HepG2 (cell line): Measurements from ENCODE around the gene MXI1. TPM values are rescaled to one million over a fixed set of nuclear protein-coding genes. Genes with fewer than 3 reads are reported as not detected.
A peak's percentile ranks its signal among the peaks of the same experiment; 100 is the strongest.

Experiments
- ATAC-seq: fragments of 200-7000 bp; cut with Tn5 transposase; 3 replicates; pipeline ENCODE4 v1.9.1; 2020; ENCODE audit warnings: mild to moderate bottlenecking, moderate library complexity
- BruUV-seq: library from RNA; stranded (reverse); fragments of 400-500 nt; replicated peaks from 2 replicates; lab custom pipeline; 2021; lab: Mats Ljungman, UMichigan
- CTCF ChIA-PET: fragments of 300-600 bp; formaldehyde crosslinking; extraction: SDS; loops from one replicate; lab custom pipeline; 2021; ENCODE audit warnings: low total read pairs, inconsistent platforms, low intra/inter-chr PET ratio; lab: Yijun Ruan, JAX
- POLR2A ChIA-PET: fragments of 350-600 bp; sonication (Branson Sonifier 250); formaldehyde crosslinking; loops from one replicate; lab custom pipeline; 2020; ENCODE audit warnings: antibody characterized with exemption, inconsistent platforms; lab: Yijun Ruan, JAX
- DNase-seq: peaks from one replicate; pipeline ENCODE4 v3.0.0-alpha.2; 2015; ENCODE audit warnings: low spot score
- FAIRE-seq: peaks from 3 replicates; lab custom pipeline; 2011; peaks lifted over from hg19 to GRCh38; lab: Jason Lieb, UNC
- H2AFZ ChIP-seq: one replicate; pipeline ENCODE4 v1.6.1; 2011; ENCODE audit warnings: low read length, inconsistent platforms
- H3K27ac ChIP-seq: fragments of 300-600 bp; 3 replicates; pipeline ENCODE4 v1.8.0; 2011; ENCODE audit warnings: mixed run types, mild to moderate bottlenecking, mixed read lengths, low read length, inconsistent platforms; ENCODE audit not compliant: insufficient read depth; ENCODE audit errors: extremely low read length
- H3K27me3 ChIP-seq, 2 experiments: fragments of 200-600 bp in 1 of 2; 2 replicates in 1 of 2; 3 replicates in 1 of 2; pipeline versions ENCODE4 v1.6.0 to v1.8.0; 2011; ENCODE audit warnings: low read length in 2 of 2, mild to moderate bottlenecking in 2 of 2, moderate library complexity in 2 of 2, inconsistent platforms in 1 of 2; ENCODE audit not compliant: insufficient read depth in 2 of 2, control insufficient read depth in 1 of 2
- H3K36me3 ChIP-seq, 2 experiments: fragments of 200-600 bp in 1 of 2; replicated peaks in 1 of 2; 2 replicates in 1 of 2; 3 replicates in 1 of 2; pipeline versions ENCODE4 v1.5.1 to v1.8.0; 2011; ENCODE audit warnings: low read length in 2 of 2, inconsistent platforms in 1 of 2; ENCODE audit not compliant: insufficient read depth in 2 of 2, control insufficient read depth in 1 of 2
- H3K4me1 ChIP-seq: 2 replicates; pipeline ENCODE4 v1.5.1; 2012; ENCODE audit warnings: low read length, inconsistent platforms; ENCODE audit not compliant: insufficient read depth
- H3K4me2 ChIP-seq: 2 replicates; pipeline ENCODE4 v1.6.0; 2011; ENCODE audit warnings: low read depth, low read length, inconsistent platforms
- H3K4me3 ChIP-seq, 3 experiments: fragments of 200-600 bp in 1 of 3; sonication (generic), shearing (Covaris generic) in 1 of 3; replicated peaks in 1 of 3; 2 replicates each; pipeline ENCODE4 v1.5.1; 2011 to 2016; ENCODE audit warnings: low read length in 3 of 3, inconsistent platforms in 2 of 3, low read depth in 2 of 3, mild to moderate bottlenecking in 2 of 3, control low read depth in 1 of 3, mixed read lengths in 1 of 3; ENCODE audit not compliant: insufficient read depth in 1 of 3
- H3K79me2 ChIP-seq: one replicate; pipeline ENCODE4 v1.6.1; 2011; ENCODE audit warnings: low read length, inconsistent platforms; ENCODE audit not compliant: insufficient read depth
- H3K9ac ChIP-seq: 2 replicates; pipeline ENCODE4 v1.6.0; 2011; ENCODE audit warnings: mild to moderate bottlenecking, low read depth, low read length, inconsistent platforms; ENCODE audit not compliant: insufficient read depth
- H3K9me3 ChIP-seq: 2 replicates; pipeline ENCODE4 v1.5.1; 2012; ENCODE audit warnings: mild to moderate bottlenecking, low read length
- H4K20me1 ChIP-seq: 2 replicates; pipeline ENCODE4 v1.6.0; 2011; ENCODE audit warnings: inconsistent platforms, mild to moderate bottlenecking, low read length, moderate library complexity; ENCODE audit not compliant: insufficient read depth
- DPF2 ChIP-seq: sonication (generic); formaldehyde crosslinking; IDR thresholded peaks from 2 replicates; pipeline ENCODE4 v1.4.0; 2020; ENCODE audit warnings: mild to moderate bottlenecking, low read depth, missing genetic modification reagents, borderline replicate concordance
- FOSL1 ChIP-seq: sonication (generic); formaldehyde crosslinking; IDR thresholded peaks from 2 replicates; pipeline ENCODE4 v1.9.0; 2021; ENCODE audit warnings: missing genetic modification reagents, borderline replicate concordance
- HDAC1 ChIP-seq: sonication (generic); formaldehyde crosslinking; IDR thresholded peaks from 2 replicates; pipeline ENCODE4 v1.5.1; 2020; ENCODE audit warnings: mild to moderate bottlenecking, missing genetic modification reagents
- HMGXB4 ChIP-seq, 2 experiments: sonication (generic) in 1 of 2; formaldehyde crosslinking in 1 of 2; IDR thresholded peaks; 2 replicates each; pipeline versions ENCODE4 v1.4.0 to v1.6.1; 2018 to 2020; ENCODE audit warnings: missing genetic modification reagents in 2 of 2, borderline replicate concordance in 1 of 2, low read depth in 1 of 2, mild to moderate bottlenecking in 1 of 2, missing biosample characterization in 1 of 2
- IRF2 ChIP-seq: IDR thresholded peaks from 2 replicates; pipeline ENCODE4 v1.6.1; 2018; ENCODE audit warnings: missing genetic modification reagents, missing compliant biosample characterization
- KDM1A ChIP-seq: IDR thresholded peaks from 2 replicates; pipeline ENCODE4 v1.6.1; 2016; ENCODE audit warnings: missing compliant biosample characterization
- NFIC ChIP-seq: IDR thresholded peaks from 2 replicates; pipeline ENCODE4 v1.6.1; 2012; ENCODE audit warnings: mild to moderate bottlenecking, low read length, inconsistent platforms
- PHB2 ChIP-seq: fragments of 450-650 bp; IDR thresholded peaks from 2 replicates; pipeline ENCODE4 v1.6.1; 2018; ENCODE audit not compliant: partially characterized antibody
- PRMT3 ChIP-seq: sonication (generic); formaldehyde crosslinking; IDR thresholded peaks from 2 replicates; pipeline ENCODE4 v1.8.1; 2022; ENCODE audit warnings: low read depth, mild to moderate bottlenecking, moderate library complexity, missing genetic modification reagents, borderline replicate concordance
- SETDB1 ChIP-seq: sonication (generic); formaldehyde crosslinking; IDR thresholded peaks from 2 replicates; pipeline ENCODE4 v1.5.1; 2020; ENCODE audit warnings: missing genetic modification reagents, mild to moderate bottlenecking, borderline replicate concordance
- SYNCRIP ChIP-seq: fragments of 200-400 bp; formaldehyde crosslinking; IDR thresholded peaks from 2 replicates; pipeline ENCODE4 v1.6.1; 2018; ENCODE audit warnings: mild to moderate bottlenecking, low read depth, low read length; ENCODE audit not compliant: insufficient read depth
- ZMYM4 ChIP-seq: sonication (generic); formaldehyde crosslinking; IDR thresholded peaks from 2 replicates; pipeline ENCODE4 v1.8.1; 2023; ENCODE audit warnings: mild to moderate bottlenecking, missing genetic modification reagents
- ZNF253 ChIP-seq: sonication (generic); formaldehyde crosslinking; IDR thresholded peaks from 2 replicates; pipeline ENCODE4 v1.8.0; 2022; ENCODE audit warnings: mild to moderate bottlenecking, missing genetic modification reagents, borderline replicate concordance
- ZNF33A ChIP-seq: sonication (generic); formaldehyde crosslinking; IDR thresholded peaks from 2 replicates; pipeline ENCODE4 v1.5.1; 2020; ENCODE audit warnings: missing genetic modification reagents, mild to moderate bottlenecking, moderate library complexity, borderline replicate concordance
- ZNF44 ChIP-seq: sonication (generic); formaldehyde crosslinking; IDR thresholded peaks from 2 replicates; pipeline ENCODE4 v1.5.1; 2020; ENCODE audit warnings: mild to moderate bottlenecking, missing genetic modification reagents
- ZSCAN29 ChIP-seq: sonication (generic); formaldehyde crosslinking; conservative IDR thresholded peaks from 2 replicates; pipeline ENCODE4 v1.4.0; 2020; ENCODE audit warnings: mild to moderate bottlenecking, missing genetic modification reagents
- WGBS: methylation state at CpG from one replicate; pipeline ENCODE4 v1.1.6; 2017; ENCODE audit warnings: low lambda C conversion rate; 5-methylcytosine and 5-hydroxymethylcytosine counted together
- in situ Hi-C: cut with HindIII; loops from 2 replicates; pipeline ENCODE4 v1.10.0; 2017; ENCODE audit warnings: low pct_unique_long_range_greater_than_20kb; ENCODE audit not compliant: extremely low pct_ligation_motif_present
- intact Hi-C: fragments of 100-400 bp; cut with micrococcal nuclease; formaldehyde crosslinking; loops from one replicate; pipeline ENCODE4 v1.10.0; 2022; ENCODE audit not compliant: unreplicated experiment
- polyA plus RNA-seq, 8 experiments: library from polyadenylated mRNA; depleted of rRNA in 3 of 8; stranded (reverse) in 7 of 8; unstranded in 1 of 8; fragments of >200 nt; fragmentation: Illumina TruSeq in 4 of 8; extraction: Trizol in 4 of 8; gene quantifications; 2 replicates each; pipeline versions ENCODE4 v1.2.1 to v1.2.3, GENCODE V29; 2011 to 2016; ENCODE audit warnings: low read depth in 4 of 8, missing spikeins in 1 of 8, mixed read lengths in 1 of 8; ENCODE audit not compliant: insufficient read depth in 1 of 8
- total RNA-seq, 5 experiments: library from RNA; depleted of rRNA; stranded (reverse); fragments of >200 nt; fragmentation: Illumina TruSeq; extraction: Trizol; gene quantifications; 2 replicates each; pipeline ENCODE4 v1.2.3, GENCODE V29; 2016; ENCODE audit warnings: low read depth in 1 of 5
- TF ChIP-seq, protein P1 (sequence below): sonication (generic); formaldehyde crosslinking; IDR thresholded peaks from 2 replicates; pipeline ENCODE4 v1.5.1; 2020; ENCODE audit warnings: mild to moderate bottlenecking, missing genetic modification reagents, borderline replicate concordance
- TF ChIP-seq, protein P2 (sequence below): sonication (generic); IDR thresholded peaks from 2 replicates; pipeline ENCODE4 v1.6.1; 2016; ENCODE audit warnings: low read depth, borderline replicate concordance

MXI1 gene
- total and polyA plus RNA-seq, 2 of the 13 experiments (the other 11 are each of a cell fraction or from before 2014, with no cell fraction given): 6.6 to 22.0 TPM

GRCh38 chr10:110268971-110269370, 61.6 kb downstream of the MXI1 start (continued):
- TF ChIP-seq FOSL1 (CRISPR knock-in tag) (no peak), ZSCAN29 (CRISPR knock-in tag) (no peak), NFIC (no peak), SYNCRIP (no peak), PRMT3 (no peak), ZNF44 (CRISPR knock-in tag) (no peak), ZNF253 (CRISPR knock-in tag) (no peak)
- TF ChIP-seq, protein P1, sequence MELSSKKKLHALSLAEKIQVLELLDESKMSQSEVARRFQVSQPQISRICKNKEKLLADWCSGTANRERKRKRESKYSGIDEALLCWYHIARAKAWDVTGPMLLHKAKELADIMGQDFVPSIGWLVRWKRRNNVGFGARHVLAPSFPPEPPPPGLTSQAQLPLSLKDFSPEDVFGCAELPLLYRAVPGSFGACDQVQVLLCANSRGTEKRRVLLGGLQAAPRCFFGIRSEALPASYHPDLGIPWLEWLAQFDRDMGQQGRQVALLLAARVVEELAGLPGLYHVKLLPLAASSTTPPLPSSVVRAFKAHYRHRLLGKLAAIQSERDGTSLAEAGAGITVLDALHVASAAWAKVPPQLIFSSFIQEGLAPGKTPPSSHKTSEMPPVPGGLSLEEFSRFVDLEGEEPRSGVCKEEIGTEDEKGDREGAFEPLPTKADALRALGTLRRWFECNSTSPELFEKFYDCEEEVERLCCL (CRISPR knock-in tag): no peak

GRCh38 chr10:110269374-110270318, 62.2 kb downstream of the MXI1 start:
- DNase-seq: peak; percentile 59
- Histone ChIP-seq H3K27me3 (no peaks in the 10 kb centered on the region; a peak in 1 of 5 replicates), H3K4me3 (peak overlapping the region; percentile 16 to 53 (median 43); a peak in 4 of 6 replicates), H3K9me3 (no peaks in the 10 kb centered on the region), H3K9ac (peak overlapping the region; percentile 20; the same call in 1 of the 2 replicates), H3K36me3 (no peaks in the 10 kb centered on the region), H3K4me2 (peak overlapping the region; percentile 63), H2AFZ (no peak overlapping the region), H3K27ac (peak overlapping the region; percentile 59), H4K20me1 (0 out of 2 replicates have a peak, but pooled peaks cover 5% of the 10 kb centered on the region), H3K4me1 (peaks cover 45% of the 10 kb centered on the region), H3K79me2 (peaks cover 10% of the 10 kb centered on the region)
- ChIA-PET CTCF (no interaction called here), POLR2A (interaction anchor here (1.0 to 1.1 kb wide), 2 partner anchors 43 to 59 kb away, joined by 3 read pairs; no protein-coding TSS in a partner anchor)
- intact Hi-C loops: no loop called here
- no TSS peak for BruUV-seq
- 23% methylated on average over 4 of the region's 4 CpGs for WGBS
- FAIRE-seq: peak; percentile 82
- peak; percentile 99 for ATAC-seq
- in situ Hi-C loops: no loop called here
- no peak for TF ChIP-seq PHB2
- TF ChIP-seq ZNF33A (CRISPR knock-in tag): no peak
- 0 out of 2 replicates have a peak, but pooled peaks have one; percentile 40 for TF ChIP-seq DPF2 (CRISPR knock-in tag)
- TF ChIP-seq HDAC1 (CRISPR knock-in tag): peak; percentile 22; the same call in 1 of the 2 replicates
- no peak for TF ChIP-seq KDM1A
- peak; percentile 67 for TF ChIP-seq ZMYM4 (CRISPR knock-in tag)
- no peak for TF ChIP-seq SETDB1 (CRISPR knock-in tag)
- TF ChIP-seq, protein P2, sequence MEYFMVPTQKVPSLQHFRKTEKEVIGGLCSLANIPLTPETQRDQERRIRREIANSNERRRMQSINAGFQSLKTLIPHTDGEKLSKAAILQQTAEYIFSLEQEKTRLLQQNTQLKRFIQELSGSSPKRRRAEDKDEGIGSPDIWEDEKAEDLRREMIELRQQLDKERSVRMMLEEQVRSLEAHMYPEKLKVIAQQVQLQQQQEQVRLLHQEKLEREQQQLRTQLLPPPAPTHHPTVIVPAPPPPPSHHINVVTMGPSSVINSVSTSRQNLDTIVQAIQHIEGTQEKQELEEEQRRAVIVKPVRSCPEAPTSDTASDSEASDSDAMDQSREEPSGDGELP: no peak
- peak in 1 of 2 experiments; percentile 36; a peak in 1 of 4 replicates for TF ChIP-seq HMGXB4 (CRISPR knock-in tag; IDR thresholded peaks at IDR 0.05; ENCODE audit: borderline replicate concordance in 1 of 2, low read depth in 1 of 2)
- peak; percentile 63; the same call in 1 of the 2 replicates for TF ChIP-seq IRF2 (CRISPR knock-in tag)
